ENCODE results near the gene SORCS2. TPM values are rescaled to one million over a fixed set of nuclear protein-coding genes. Genes with fewer than 3 reads are reported as not detected.
A peak's percentile ranks its signal among the peaks of the same experiment; 100 is the strongest.

The SORCS2 gene
- total RNA-seq, 4 donors from 2014 or later: 0.26 to 17.1 (median 2.9) TPM

- intact Hi-C loops (cut with DNase I; ENCODE audit: low total_unique reads): no loop called here
- H3K4me3 ChIP-seq: no peak overlapping the region
- H3K27ac ChIP-seq: no peak overlapping the region
- no peaks in the 10 kb centered on the region for H3K9me3 ChIP-seq
- no peak for TF ChIP-seq POLR2A (IDR thresholded peaks at IDR 0.05)
- TF ChIP-seq, protein P1, sequence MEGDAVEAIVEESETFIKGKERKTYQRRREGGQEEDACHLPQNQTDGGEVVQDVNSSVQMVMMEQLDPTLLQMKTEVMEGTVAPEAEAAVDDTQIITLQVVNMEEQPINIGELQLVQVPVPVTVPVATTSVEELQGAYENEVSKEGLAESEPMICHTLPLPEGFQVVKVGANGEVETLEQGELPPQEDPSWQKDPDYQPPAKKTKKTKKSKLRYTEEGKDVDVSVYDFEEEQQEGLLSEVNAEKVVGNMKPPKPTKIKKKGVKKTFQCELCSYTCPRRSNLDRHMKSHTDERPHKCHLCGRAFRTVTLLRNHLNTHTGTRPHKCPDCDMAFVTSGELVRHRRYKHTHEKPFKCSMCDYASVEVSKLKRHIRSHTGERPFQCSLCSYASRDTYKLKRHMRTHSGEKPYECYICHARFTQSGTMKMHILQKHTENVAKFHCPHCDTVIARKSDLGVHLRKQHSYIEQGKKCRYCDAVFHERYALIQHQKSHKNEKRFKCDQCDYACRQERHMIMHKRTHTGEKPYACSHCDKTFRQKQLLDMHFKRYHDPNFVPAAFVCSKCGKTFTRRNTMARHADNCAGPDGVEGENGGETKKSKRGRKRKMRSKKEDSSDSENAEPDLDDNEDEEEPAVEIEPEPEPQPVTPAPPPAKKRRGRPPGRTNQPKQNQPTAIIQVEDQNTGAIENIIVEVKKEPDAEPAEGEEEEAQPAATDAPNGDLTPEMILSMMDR (IDR thresholded peaks at IDR 0.05): no peak
- H3K4me1 ChIP-seq: peaks cover 0 to 4% of the 10 kb centered on the region in 2 donors
- DNase-seq: no peak
- H3K36me3 ChIP-seq: no peaks in the 10 kb centered on the region
- H3K27me3 ChIP-seq: no peaks in the 10 kb centered on the region
These were observed 502.0 kb downstream of the SORCS2 start for GRCh38 chr4:7694324-7694723.

- H3K4me1 ChIP-seq: peaks cover 0 to 5% of the 10 kb centered on the region in 2 donors
- no peaks in the 10 kb centered on the region for H3K9me3 ChIP-seq
- no peak overlapping the region for H3K27ac ChIP-seq
- H3K4me3 ChIP-seq: no peak overlapping the region
- no peak for DNase-seq
- H3K36me3 ChIP-seq: no peaks in the 10 kb centered on the region
- intact Hi-C loops (cut with DNase I; ENCODE audit: low total_unique reads): no loop called here
- TF ChIP-seq POLR2A (IDR thresholded peaks at IDR 0.05): no peak
- TF ChIP-seq, protein P1 (IDR thresholded peaks at IDR 0.05): no peak
- H3K27me3 ChIP-seq: no peaks in the 10 kb centered on the region
These were observed 505.0 kb downstream of the SORCS2 start for GRCh38 chr4:7697343-7697742.

DNA sequence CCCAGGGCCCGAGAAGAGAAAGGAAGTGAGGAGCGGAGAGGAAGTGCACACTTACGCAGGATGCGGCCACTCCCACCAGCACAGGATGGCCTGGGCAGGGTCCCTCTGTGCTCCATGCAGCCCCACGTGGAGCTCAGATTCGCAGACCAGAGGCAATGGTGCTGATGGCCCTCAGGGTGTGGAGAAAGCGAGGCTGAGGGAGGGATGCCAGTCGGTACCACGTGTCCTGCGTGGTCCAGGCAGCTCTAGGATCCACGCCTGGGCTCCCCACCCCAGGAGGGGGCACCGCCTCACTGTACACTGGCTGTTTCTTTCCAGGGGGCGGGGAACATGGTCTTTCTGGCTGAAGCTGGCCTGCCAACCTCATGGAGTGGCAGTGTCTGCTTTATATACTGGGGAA, 505.5 kb downstream of the SORCS2 start:
- no peak for DNase-seq
- TF ChIP-seq, protein P1 (IDR thresholded peaks at IDR 0.05): no peak
- TF ChIP-seq POLR2A (IDR thresholded peaks at IDR 0.05): no peak
- H3K4me3 ChIP-seq: no peak overlapping the region
- H3K9me3 ChIP-seq: no peaks in the 10 kb centered on the region
- H3K27me3 ChIP-seq: no peaks in the 10 kb centered on the region
- H3K36me3 ChIP-seq: no peaks in the 10 kb centered on the region
- H3K27ac ChIP-seq: no peak overlapping the region
- H3K4me1 ChIP-seq: peaks cover 0 to 5% of the 10 kb centered on the region in 2 donors
- intact Hi-C loops (cut with DNase I; ENCODE audit: low total_unique reads): no loop called here

DNA sequence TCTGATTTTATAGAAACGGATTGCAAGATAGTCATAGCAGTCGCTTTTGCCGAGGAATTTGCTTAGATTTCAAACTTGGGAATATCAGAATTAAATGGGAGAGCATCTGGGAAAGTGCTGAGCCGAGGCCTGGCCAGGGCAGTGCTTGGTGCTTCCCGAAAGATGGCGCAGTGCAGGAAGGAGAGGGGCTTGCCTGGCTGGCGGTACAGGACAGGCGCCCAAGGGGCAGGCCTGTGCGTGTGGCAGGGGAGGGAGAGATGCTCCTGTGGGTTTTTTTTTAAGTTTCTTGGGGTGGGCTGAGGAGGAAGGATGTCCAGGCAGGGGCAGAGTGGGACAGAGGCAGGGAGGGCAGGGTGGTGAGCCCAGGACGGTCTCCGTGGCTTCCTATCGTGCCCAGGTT, 506.2 kb downstream of the SORCS2 start:
- H3K4me3 ChIP-seq: no peak overlapping the region
- DNase-seq: no peak
- intact Hi-C loops (cut with DNase I; ENCODE audit: low total_unique reads): no loop called here
- H3K36me3 ChIP-seq: no peaks in the 10 kb centered on the region
- no peaks in the 10 kb centered on the region for H3K27me3 ChIP-seq
- H3K27ac ChIP-seq: peak overlapping the region in 1 of 2 donors; percentile 26
- H3K9me3 ChIP-seq: no peaks in the 10 kb centered on the region
- H3K4me1 ChIP-seq: peaks cover 0 to 5% of the 10 kb centered on the region in 2 donors
- TF ChIP-seq POLR2A (IDR thresholded peaks at IDR 0.05): no peak
- TF ChIP-seq, protein P1 (IDR thresholded peaks at IDR 0.05): peak in 1 of 4 experiments; percentile 7

GRCh38 chr4:7699031-7699430, 506.7 kb downstream of the SORCS2 start:
- Histone ChIP-seq H3K27me3 (no peaks in the 10 kb centered on the region), H3K4me1 (peaks cover 0 to 5% of the 10 kb centered on the region in 2 donors), H3K9me3 (no peaks in the 10 kb centered on the region), H3K27ac (peak overlapping the region in 1 of 2 donors; percentile 26), H3K4me3 (no peak overlapping the region), H3K36me3 (no peaks in the 10 kb centered on the region)
- TF ChIP-seq, protein P1 (IDR thresholded peaks at IDR 0.05): no peak
- no peak for TF ChIP-seq POLR2A (IDR thresholded peaks at IDR 0.05)
- intact Hi-C loops (cut with DNase I; ENCODE audit: low total_unique reads): no loop called here
- peak; percentile 36 to 75 for DNase-seq

Measured in uterus (tissue), 4 donors.